DMS 273 (cell line): ENCODE measurements around the gene HIPK4.
"Not testable (repeated sequence)": the region's sequence is repeated elsewhere in the genome, so short reads cannot be mapped to it uniquely, and the experiment has no call there.

ENCODE experiments used
- DNase-seq: peaks from one replicate; lab custom pipeline; 2025; ENCODE audit not compliant: unreplicated experiment; lab: John Stamatoyannopoulos, UW

HIPK4 gene, protein sequence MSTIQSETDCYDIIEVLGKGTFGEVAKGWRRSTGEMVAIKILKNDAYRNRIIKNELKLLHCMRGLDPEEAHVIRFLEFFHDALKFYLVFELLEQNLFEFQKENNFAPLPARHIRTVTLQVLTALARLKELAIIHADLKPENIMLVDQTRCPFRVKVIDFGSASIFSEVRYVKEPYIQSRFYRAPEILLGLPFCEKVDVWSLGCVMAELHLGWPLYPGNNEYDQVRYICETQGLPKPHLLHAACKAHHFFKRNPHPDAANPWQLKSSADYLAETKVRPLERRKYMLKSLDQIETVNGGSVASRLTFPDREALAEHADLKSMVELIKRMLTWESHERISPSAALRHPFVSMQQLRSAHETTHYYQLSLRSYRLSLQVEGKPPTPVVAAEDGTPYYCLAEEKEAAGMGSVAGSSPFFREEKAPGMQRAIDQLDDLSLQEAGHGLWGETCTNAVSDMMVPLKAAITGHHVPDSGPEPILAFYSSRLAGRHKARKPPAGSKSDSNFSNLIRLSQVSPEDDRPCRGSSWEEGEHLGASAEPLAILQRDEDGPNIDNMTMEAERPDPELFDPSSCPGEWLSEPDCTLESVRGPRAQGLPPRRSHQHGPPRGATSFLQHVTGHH

DNA sequence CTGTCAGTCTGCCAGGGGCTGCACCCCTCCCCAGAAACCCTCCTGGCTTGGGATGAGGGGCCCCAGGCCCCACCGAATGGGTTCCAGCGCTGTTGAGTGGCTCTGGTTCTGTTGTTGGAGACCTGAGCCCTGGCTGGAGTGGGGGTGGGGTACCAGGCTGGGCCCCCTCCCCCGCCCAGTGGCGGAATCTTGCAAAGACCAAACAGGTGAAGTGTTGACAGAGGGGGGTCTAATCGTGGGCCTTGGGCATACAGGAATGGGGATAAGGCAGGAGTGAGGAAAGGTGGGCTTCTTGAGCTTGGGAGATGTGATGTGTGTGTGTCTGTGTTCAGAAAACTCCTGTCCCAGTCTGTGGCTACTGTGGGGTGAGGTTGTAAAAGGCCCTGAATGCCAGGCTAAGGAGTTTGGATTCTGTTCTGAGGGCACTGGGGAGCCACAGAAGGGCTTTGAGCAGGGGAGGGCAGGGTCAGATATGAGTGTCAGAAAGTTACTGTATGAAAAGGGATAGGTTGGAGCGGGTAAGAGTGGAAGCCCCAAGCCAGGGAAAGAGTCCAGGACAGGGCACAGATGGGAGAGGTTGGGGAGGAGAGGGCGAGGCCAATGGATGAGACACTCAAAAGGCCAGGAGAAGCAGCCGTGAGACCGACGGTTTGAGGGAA, at the start of gene HIPK4:
HIPK4 (minus strand) TSS at position 98 of the 659 bp plus-strand sequence. CDS start 279 bp downstream, outside the sequence.
- DNase-seq = no peak

DNA sequence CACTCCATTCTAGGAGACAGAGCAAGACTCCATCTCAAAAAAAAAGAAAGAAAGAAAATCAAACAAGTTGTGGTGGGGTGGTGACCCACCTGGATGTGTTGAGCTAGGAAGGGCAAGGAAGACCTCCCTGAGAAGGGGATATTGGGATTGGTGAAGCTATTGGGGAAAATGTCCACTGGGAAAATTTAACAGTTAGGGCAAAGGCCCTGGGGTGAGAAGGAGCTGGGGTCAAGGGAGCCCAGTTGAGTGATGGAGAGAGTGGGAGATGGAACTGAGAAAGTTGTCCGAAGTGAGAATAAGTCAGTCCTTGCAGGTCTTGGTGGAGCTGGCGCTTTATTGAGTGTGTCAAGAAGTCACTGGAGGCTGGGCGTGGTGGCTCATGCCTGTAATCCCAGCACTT, 48.3 kb upstream of the HIPK4 start:
- DNase-seq = no peak

DNA sequence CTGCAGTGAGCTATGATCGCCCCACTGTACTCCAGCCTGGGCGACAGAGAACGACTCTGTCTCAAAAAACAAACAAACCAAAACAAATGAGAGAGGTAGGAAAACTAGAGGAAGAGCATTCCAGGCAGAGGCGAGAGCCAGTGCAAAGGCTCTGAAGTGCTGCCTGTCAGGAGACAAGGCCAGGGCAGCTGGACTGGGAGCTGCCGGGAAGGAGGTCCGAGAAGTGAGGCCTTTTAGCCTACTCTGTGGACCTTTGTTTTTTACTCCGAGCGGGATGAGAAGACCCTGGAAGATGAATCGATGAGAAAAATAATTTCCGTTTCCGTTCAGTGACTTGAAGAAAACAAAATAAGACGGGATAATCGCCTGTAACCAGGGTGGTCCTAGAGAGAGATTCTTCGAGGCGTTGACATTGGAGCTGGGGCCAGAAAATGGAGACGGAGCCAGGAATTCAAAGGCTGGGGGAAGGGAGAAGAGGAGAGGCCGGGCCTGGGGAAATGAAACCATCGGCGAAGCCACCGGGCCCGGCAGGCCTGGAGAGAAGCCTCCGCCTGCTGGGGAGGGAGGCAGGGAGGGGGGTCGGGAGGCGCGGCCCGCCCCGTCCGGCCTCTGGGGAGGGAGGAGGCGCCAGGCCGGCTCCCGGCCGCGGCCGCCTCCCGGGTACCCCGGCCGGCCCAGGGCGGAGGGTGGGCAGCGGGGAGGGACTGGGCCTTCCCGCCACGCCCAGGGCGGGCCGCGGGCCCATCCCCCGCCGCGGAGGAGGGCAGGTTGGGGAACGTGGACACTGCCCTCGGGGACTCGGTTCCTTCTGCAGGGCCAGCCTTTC, 43.6 kb upstream of the HIPK4 start:
- DNase-seq = peak; percentile 92

DNA sequence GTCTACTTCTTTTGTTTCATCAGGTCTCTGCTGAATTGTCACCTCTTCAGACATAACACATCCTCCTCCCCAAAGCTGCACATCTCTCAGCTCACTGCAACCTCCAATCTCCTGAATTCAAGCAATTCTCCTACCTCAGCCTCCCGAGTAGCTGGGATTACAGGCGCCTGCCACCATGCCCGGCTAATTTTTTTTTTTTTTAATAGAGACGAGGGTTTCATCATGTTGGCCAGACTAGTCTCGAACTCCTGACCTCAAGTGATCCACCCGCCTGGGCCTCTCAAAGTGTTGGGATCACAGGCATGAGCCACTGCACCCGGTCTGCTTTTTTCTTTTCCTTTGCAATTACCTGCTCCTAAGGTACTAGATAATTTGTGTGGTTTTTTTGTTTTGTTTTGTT, 42.8 kb upstream of the HIPK4 start:
- not testable (repeated sequence) for DNase-seq

DNA sequence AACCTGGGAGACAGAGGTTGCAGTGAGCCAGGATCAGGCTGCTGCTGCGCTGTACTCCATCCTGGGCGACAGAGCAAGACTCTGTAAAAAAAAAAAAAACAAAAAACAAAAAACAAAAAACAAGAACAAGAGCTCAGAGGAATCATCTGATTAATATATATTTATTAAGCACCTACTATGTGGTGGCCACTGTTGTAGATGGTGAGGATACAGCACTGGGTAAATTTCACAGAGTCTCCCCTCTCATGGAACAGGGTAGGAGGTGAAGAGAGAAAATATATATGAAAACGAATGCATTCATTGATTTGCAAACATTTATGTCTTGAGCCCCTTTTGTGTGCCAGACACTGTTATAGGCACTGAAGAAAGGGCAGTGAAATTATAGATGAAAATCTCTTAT, 41.7 kb upstream of the HIPK4 start:
- DNase-seq = no peak

DNA sequence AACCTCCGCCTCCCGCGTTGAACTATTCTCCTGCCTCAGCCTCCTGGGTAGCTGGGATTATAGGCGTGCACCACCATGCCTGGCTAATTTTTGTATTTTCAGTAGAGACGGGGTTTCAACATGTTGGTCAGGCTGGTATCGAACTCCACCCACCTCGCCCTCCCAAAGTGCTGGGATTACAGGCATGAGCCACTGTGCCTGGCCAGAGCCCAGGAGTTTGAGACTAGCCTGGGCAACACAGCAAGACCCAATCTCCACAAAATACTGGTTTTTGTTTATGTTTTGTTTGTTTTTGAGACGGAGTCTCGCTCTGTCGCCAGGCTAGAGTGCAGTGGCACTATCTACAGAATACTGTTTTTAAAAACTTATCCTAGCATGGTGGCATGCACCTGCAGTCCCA, 40.3 kb upstream of the HIPK4 start:
- DNase-seq = not testable (repeated sequence)

DNA sequence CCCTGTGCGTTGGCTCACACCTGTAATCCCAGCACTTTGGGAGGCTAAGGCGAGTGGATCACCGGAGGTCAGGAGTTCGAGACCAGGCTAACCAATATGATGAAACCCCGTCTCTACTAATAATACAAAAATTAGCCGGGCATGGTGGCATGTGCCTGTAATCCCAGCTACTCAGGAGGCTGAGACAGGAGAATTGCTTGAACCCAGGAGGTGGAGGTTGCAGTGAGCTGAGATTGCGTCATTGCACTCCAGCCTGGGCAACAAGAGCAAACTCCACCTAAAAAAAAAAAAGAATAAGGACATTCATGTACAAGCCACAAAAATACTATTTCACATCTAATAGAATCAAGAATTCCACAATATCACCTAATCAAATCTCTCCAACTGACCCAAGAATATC, 38.2 kb upstream of the HIPK4 start:
- not testable (repeated sequence) for DNase-seq

DNA sequence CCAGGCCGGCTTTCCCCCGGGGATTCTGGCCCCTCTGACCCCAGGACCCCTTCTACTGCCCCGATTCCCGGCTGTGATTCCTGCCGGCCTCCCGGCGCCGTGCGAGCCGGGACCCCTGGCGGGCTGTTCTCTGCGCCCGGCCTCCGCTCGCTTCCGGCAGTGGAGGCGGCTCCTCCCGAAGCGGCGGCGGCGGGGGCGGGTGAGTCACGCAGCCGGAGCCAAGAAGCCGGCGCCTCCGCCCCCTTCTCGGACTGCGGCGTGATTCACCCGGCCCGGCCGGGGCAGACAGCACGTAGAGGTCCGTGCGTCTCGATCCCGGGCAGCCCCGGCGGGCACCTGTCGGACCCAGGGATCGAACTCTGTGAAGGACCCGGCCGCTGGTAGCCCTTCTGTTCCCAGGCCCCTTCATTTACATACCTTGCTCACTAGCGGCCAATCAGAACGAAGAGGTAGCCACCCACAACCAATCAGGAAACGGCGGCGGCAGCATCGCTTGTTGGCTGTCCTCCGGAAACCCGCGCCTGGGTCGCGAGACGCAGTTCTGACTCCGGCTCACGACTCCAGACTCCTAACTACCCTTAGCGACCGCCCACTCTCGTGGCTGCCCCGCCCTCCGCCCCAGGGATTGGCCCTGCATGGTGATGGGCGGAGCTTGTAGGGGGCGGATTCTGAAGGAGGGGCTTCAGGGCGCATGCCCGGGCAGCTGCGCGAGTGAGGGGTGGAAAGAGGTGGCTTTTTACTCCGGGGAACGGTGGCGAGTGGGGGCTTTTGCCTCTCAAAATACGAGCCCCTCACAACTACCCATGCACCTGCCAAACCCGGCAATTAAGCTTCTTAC, 35.7 kb upstream of the HIPK4 start, which contains the start of gene SERTAD1:
SERTAD1 (minus strand) TSS at position 543 of the 838 bp plus-strand sequence. CDS start 2,446 bp downstream, outside the sequence.
- peak; percentile 100 for DNase-seq

DNA sequence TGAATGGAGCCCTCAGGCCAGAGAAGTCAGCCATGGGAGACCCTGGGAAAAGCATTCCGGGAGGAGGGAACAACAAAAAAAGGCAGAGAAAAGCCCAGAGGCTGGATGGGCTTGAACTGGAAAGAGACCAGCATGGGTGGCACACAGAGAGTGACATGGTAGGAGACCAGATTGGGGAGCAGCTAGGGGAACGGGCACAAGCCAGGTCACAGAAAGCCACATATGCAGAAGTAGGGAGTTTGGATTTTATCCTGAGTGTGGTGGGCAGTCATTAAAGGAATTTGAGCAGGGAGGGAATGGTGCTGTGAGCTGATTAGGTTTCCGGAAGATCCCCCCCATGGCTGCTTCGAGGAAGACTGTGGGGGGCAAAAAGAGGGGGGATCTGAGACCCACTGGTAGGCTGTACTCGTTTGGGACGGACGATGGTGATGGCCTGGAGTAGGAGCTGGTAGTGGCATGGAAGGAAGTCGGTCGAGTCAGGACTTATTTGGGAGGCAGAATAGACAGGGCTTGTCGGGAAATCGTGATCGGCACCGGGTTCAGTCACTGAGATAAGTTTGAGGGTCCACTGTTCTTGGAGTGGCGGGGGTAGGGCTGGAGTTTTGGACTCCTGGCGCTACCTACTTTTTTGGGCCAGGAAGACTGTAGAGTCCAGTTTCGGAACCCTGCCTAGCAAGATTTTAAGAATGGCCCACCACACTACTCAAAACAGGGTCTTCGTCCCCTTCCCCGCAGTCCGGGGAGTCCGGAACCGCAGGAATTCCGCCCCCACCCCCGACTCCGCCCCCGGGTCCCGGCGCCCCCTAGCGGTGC, 34.9 kb upstream of the HIPK4 start:
- peak; percentile 67 for DNase-seq

DNA sequence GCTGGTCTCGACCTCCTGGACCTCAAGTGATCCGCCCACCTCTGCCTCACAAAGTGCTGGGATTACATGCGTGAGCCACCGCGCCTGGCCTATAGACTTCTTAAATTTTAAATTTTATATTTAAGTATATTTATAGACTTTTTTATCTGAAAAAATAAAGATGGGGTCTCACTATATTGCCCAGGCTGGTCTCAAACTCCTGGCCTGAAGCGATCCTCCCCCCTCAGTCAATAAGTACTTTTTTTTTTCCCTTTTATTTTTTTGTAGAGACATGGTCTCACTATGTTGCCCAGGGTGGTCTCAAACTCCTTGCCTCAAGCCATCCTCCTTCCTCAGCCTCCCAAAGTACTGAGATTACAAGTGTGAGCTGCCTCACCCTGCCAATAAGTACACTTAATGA, 34.0 kb upstream of the HIPK4 start:
- no peak for DNase-seq

DNA sequence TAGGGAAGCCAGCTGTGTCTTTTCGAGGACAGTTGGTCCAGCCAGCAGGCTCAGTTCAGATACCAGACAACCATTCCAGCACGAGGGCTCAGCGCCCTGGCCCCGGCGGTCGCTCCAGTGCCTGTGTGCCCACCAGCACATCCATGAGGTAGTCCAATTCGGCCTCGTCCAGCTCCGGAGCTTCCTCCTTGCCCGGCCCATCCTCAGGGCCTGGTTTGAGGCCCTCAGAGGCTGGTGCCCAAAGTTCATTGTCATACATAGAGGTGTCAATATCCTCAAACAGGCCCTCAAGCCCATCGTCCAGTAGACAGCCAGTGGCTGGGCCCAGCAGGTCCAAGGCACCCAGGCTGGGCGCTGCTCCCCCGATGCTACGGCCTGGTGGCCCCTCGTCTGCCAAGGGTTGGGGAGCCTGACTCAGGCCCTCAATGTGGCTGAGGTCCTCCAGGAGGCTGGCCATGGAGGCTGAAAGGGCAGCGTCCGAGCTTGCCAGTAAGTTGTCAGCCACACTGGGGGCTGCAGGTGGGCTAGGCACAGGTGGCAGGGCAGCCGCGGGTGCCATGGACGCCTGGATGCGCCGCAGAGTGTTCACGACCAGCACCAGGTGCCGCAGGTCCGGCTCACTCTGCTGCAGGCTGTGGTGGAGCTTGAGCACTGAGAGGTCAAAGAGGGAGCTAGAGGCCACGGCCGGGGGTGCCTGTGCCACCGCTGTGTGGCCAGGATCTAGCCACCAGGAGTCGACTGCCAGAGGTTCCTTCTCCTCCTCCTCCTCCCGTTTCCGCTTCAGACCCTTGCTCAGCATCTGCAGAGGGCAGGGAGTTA, 33.0 kb upstream of the HIPK4 start:
- DNase-seq = no peak

DNA sequence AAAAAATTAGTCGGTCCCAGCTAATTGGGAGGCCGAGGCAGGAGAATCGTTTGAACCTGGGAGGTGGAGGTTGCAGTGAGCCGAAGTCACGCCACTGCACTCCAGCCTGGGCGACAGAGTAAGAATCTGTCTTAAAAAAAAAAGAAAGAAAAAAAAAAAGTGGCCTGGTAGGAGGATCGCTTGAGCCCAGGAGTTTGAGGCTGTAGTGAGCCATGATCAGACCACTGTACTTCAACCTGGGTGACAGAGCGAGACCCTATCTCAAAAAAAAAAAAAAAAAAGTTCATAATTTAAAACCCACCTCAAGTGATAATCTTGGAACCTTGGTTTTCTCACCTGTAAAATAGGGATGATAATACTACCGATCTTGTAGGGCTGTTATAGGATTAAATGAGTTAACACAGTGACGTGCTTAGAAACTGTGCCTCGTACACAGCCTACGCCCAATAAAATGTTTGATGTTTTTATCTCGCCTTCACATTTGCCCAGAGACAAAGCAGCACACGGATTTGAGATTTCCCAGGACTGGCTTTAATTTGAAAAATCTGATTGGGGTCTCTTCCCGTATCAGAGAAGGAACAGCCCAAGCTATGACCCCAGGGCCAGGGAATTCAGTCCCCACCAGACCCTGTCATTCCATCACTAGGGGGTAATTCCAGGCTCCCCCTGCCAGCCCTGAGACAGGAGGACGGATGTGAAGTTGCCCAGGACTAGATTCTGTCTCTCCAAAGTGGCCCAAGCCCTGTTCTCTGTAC, 32.2 kb upstream of the HIPK4 start:
- DNase-seq = no peak

DNA sequence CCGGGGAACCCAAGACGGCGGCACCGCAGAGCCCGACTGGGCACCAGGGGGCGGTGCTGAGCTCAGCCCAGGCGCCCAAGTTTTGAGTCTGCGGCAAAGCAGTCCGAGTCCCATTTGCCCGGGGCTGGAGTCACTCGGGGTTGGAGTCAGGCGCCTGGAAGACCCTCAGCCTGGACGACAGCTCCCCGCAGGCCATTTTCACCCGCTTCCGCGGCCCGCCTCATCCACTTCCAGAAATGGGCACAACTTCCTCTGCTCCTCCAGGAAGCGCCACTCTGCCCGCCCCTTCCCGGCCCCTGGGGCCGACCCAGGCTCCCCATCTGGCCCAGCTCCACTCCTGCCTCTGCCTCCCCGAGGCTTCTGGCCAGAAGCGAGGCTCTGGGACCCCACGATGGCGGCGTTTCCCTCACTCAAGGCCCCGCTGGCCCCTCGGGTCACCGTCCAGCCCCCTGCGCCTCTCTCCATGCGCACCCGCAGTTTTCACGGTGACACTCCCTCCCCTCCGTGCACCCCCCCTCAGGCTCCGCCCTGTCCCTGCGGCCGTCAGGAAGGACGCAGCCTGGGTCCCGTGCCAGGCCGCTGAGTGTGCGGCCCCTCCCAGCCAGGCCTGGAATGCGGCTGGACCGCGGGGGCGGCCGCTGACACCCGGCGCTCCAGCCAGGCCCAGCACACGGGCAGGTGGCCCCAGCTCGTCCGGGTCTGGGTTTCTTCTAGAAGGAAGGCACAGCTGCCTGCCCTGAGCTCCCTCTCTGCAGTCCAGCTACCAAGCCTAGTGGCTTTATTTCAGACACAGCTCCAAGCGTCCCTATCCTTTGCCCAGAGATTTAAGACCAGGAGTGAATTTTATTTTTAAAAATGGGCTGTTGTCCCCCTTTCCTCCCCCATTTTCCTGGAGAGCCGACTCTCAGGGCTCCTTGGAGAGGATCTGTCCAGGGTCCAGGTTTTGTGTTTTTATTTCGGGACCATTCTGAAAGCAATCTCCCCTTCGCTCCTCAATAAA, 31.1 kb upstream of the HIPK4 start:
- DNase-seq = peak; percentile 94

DNA sequence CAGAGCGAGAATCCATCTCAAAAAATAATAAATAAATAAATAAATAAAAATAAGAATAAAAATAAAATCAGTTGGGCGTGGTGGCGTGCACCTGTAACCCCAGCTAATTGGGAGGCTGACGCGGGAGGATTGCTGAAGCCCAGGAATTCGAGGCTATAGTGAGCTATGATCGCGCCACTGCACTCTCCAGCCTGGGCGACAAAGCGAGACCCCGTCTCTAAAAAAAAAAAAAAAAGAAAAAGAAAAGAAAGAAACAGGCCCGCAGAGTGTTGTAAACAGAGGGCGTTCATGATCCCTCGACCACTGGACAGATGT, 30.4 kb upstream of the HIPK4 start:
- DNase-seq = no peak

DNA sequence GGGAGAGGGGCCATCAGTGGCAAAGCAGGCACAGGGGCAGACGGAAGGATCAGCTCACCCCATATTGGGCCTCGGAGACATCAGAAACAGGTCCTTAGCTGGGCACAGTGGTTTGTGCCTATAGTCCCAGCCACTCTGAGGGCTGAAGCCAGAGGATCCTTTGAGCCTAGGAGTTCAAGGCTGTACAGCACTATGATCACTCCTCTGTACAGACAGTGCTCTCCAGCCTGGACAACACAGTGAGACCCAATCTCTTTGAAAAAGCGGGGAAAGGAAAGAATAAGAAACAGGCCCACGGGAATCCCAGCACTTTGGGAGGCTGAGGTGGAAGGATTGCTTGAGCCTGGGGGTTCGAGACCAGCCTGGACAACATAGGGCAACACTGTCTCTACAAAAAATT, 29.8 kb upstream of the HIPK4 start:
- no peak for DNase-seq

DNA sequence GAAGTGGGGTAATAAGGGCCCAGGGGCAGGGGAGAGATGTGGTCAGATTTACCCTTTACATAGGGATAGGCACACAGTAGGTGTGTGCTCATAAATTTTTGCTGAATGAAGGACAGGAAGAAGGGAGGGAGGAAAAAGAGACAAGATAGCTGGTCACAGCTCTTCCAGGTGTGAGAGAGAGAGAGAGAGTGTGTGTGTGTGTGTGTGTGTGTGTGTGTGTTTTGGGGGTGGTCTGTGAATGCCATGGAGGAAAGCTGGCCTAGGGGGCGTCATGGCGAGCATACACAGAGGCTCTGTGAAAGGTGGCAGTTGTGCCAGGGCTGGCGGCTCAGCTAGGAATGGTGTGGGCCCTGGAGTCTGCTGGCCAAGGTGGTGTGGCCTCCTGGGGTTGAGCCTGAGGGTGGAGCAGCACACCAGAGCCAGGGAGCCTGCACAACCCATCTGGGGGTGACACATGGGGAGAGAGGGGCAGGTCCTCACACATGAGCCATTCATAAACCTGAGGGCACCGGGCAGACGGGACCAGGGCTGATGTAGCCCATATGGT, 29.2 kb upstream of the HIPK4 start:
- DNase-seq = peak; percentile 97
